HFF-Myc (cell line): ENCODE results near the gene ATG5.

ENCODE experiments used
- DNase-seq: peaks from one replicate; pipeline ENCODE4 v3.0.0-alpha.2; 2011; ENCODE audit warnings: low read depth; ENCODE audit errors: extremely low read depth
- H3K4me3 ChIP-seq: replicated peaks from 2 replicates; pipeline ENCODE4 v1.5.1; 2011; ENCODE audit warnings: low read depth, mild to moderate bottlenecking, control low read depth, low read length
- TF ChIP-seq, protein P1 (sequence below): IDR thresholded peaks from 2 replicates; pipeline ENCODE4 v1.5.1; 2012; ENCODE audit warnings: mild to moderate bottlenecking, low read depth, low read length, control low read depth; ENCODE audit errors: missing control alignments

Gene ATG5

DNA sequence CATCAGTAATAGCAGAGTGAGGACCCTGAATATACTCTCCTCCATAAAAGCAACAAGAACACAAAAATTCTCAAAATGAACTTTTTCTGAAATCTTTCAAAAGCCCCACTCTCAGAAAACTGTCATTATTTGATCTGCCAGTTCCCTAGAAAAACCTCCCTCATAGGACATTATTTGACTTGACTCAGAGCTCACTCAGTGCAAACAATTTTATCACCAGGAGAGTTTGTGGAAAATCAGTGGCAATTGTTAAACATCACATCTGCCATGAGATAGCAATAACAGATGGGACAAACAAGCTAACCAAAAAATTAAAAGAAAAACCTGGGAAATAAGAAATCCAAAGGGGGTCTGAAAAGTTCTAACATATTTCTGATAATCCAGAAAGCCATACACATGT, 100.0 kb downstream of the ATG5 start:
- no peak overlapping the region for H3K4me3 ChIP-seq
- DNase-seq: no peak
- TF ChIP-seq, protein P1, sequence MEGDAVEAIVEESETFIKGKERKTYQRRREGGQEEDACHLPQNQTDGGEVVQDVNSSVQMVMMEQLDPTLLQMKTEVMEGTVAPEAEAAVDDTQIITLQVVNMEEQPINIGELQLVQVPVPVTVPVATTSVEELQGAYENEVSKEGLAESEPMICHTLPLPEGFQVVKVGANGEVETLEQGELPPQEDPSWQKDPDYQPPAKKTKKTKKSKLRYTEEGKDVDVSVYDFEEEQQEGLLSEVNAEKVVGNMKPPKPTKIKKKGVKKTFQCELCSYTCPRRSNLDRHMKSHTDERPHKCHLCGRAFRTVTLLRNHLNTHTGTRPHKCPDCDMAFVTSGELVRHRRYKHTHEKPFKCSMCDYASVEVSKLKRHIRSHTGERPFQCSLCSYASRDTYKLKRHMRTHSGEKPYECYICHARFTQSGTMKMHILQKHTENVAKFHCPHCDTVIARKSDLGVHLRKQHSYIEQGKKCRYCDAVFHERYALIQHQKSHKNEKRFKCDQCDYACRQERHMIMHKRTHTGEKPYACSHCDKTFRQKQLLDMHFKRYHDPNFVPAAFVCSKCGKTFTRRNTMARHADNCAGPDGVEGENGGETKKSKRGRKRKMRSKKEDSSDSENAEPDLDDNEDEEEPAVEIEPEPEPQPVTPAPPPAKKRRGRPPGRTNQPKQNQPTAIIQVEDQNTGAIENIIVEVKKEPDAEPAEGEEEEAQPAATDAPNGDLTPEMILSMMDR: no peak

DNA sequence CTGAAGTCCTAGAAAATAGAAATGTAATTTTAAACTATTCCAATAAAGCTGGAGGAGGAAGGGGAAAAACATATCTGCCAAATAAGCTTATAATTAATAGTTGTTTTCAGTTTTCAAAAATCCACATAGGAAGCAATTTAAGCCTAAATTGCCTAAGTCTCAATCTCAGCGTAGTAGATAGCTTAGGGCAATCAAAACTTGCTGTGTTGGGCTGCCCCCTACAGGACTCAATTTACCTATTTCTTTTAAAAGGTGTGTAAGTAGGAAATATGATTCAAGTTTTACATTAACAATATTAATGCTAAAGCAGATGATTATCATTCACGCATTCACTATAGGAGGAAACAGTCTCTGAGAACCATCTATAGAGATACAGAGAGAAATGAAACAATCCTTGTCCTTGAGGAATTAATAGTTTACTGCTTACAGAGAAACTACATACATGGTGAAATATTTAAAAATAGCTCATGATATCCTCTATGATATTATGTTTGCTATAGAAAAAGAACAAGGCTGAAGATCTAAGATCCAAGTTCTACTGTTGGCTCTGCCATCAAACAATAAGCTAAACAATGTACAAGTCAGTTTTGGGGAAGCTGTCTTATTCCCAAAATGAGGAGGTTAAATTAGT, 102.1 kb downstream of the ATG5 start:
- no peak overlapping the region for H3K4me3 ChIP-seq
- TF ChIP-seq, protein P1: peak; percentile 50
- peak; percentile 38 for DNase-seq

DNA sequence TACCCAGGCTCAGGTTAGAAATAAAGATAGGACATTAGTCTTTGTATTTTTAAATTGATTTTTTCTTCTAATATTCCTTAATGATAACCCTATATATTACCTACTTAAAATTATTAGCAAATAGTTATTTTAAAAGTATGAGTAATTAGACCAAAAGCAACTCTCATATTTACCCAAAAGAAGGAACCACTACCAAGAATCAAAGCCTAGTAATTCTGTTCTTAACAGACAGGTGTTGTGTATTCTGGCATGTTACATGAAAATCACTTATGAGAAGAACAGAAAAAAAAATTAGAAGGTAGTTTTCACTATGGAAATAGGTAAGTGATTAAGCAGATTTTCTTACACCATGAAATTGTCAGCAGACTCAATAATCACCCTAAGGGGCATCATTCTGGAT, 105.1 kb downstream of the ATG5 start:
- no peak for DNase-seq
- H3K4me3 ChIP-seq: no peak overlapping the region
- TF ChIP-seq, protein P1: no peak

DNA sequence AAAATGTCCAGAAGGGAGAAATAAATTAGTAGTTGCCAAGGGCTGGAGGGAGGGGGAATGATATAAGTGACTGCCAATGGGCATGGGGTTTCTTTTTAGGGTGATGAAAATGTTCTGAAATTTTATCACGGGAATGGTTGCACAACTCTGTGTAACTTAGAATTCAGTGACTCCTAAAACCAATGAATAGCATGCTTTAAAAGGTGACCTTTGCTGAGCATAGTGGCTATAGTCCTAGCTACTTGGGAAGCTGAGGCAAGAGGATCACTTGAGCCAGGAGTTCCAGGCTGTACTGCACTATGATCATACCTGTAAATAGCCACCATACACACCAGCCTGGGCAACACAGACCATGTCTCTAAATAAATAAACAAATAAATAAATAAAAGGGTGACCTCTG, 109.0 kb downstream of the ATG5 start:
- H3K4me3 ChIP-seq: no peak overlapping the region
- no peak for DNase-seq
- TF ChIP-seq, protein P1: no peak

DNA sequence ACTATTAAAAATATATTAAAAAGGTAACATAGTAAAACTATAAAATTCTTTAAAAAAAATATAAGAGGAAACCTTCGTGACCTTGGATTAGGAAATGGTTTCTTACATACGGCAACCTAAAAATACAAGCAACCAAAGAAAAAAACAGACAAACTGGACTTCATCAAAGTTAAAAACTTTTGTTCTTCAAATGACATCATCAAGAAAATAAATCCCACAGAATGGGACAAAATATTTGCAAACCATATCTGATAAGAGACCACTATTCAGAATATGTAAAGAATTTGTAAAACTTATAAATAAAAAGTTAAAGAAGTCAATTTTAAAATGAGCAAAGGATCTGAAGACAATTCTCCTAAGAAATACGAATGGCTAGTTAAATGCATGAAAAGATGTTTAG, 110.0 kb downstream of the ATG5 start:
- TF ChIP-seq, protein P1: no peak
- no peak overlapping the region for H3K4me3 ChIP-seq
- DNase-seq: no peak

DNA sequence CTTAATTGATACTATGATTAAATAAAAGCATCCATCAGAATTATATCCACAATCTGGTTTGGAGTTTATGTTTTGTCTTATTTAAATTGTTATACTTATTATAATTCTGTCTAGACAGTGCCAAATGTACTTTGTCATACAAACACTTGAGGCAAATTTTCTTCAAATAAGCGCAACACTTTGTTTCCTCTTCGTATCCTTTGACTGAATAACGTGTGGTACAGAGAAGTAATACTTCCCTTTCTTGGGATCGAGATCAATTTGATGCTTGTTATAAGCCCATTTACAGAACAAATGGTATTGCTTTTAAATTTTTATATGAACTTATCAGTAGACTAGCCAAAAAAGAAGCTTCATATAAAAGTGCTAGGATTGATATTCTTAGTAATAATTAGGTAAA, 111.0 kb downstream of the ATG5 start:
- H3K4me3 ChIP-seq: no peak overlapping the region
- TF ChIP-seq, protein P1: no peak
- DNase-seq: no peak

DNA sequence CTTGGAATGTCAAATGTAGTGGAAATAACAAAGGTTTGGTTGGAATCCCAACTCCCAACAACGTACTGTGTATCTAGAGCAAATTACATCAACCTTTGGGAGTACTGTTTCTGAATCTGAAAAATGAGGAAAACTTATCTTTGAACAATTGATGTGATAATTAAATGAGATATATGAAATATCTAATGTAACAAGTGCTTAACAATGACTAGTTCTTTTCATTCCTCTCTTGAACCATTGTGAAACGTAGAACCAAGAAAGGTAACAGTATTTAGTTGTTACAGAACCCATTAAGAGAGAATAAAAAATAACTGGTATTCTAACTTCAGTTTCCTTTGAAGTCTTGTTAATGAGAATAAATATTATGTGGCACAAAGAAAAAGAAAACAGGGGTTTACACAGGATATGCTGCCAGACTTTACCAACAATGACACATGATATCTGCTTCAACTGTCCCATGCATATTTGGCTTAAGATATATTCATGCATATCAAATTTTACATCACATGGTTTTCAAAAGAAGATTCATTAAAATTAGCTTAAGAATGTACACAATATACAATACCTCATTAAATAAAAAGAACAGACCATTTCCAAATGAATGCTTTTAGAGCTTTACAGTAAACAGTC, 111.8 kb downstream of the ATG5 start:
- TF ChIP-seq, protein P1: no peak
- H3K4me3 ChIP-seq: no peak overlapping the region
- no peak for DNase-seq
